GM19025 (cell line): Measurements from ENCODE around the gene YBX2.

Experiments
- ATAC-seq: cut with Tn5 transposase; IDR thresholded peaks from one replicate; pipeline ENCODE4 v1.9.1; 2021; ENCODE audit warnings: mild to moderate bottlenecking, low read depth, moderate library complexity; ENCODE audit not compliant: unreplicated experiment

Gene YBX2

GRCh38 chr17:7323731-7324437, 29.4 kb upstream of the YBX2 start:
- ATAC-seq, result no peak

- ATAC-seq, result no peak
Measured at GRCh38 chr17:7322520-7323194, 28.2 kb upstream of the YBX2 start.

GRCh38 chr17:7321466-7321865, 27.0 kb upstream of the YBX2 start:
- no peak for ATAC-seq

- ATAC-seq, result no peak
Measured at GRCh38 chr17:7318121-7318860, 23.9 kb upstream of the YBX2 start.

- ATAC-seq, result no peak
Measured at GRCh38 chr17:7317161-7317803, 22.8 kb upstream of the YBX2 start.

GRCh38 chr17:7315570-7316235, 21.3 kb upstream of the YBX2 start:
- ATAC-seq, result no peak

DNA sequence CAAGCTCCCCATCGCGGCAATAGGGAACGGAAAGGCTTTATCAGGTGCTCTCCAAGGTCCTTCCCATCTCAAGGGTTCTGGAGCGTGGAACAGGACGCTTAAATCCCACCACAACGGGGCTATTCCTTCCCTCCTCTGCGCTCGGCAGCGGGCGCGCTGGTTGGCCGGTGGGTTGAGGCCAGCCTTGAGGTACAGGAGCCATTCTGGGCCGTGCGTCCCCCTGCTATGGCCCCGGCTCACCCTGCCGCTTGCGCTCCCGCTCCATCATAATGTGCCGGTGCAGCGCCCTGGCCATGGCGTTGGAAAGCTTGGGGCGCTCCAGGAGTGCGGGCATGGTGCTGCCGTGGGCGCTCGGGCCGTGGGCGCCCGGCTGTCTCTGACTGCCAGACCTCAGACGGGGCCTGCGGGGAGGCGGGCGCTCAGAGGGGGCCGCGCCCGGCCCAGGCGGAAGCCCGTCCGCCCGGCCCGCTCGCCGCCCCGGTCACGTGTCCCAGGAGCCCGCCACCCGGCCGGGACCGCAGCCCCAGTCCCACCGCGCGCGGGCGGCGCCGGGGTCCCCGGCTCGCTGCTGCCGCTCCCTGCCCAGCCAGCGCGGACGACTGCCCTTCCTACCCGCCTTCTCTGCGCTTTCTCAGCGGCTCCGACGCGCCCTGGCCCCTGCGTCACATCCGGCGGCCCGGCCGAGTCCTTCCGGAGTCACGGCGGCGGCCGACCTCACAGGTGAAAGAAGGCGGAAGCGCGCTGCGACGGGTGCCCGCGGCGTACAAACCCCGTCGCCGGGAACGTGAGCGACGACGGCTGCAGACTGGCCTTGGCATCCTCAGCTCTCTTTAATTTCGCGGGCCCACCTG, 20.5 kb upstream of the YBX2 start, which contains the start of gene GPS2:
GPS2 (minus strand) TSS at position 642 of the 851 bp plus-strand sequence; CDS start at position 334, 308 bp downstream.
- ATAC-seq, result peak; percentile 83

DNA sequence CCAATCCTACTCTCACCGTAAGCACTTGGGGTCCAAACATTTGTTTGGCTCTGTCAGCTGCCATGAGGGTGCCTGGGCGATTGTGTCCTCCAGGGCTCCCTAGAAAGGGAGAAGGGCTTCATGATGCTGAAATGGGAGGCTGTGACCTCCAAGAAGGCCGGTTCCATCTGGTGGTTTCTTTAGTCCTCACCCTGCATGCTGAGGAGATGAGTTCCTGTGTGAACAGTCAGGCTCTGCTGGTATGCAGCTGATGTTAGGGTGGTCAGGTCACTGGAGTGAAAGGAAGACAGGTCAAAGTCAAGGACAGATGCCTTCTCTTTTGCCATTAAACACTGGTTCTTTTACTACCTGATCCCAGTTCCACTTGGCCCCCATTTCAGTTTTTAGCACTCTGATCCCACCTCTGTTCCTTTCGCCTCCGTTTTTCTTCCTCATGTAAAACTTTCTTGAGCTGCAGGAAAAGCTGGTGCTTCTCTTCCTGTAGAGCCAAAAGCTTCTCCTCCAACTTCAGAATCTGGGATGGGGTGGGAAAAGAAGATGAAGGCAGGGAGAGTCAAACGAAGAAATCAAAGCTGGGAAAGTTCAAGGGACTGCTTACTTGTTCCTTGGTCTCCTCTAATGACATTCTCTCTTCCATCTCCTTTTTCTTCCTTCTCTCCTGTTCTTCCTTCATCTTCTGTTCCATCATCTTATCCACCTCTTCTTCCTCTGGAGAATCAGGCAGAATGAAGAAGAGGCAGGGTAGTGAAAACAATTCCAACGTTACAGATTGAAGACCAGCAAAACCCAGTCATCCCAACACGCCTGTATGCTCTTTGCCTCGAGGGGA, 19.7 kb upstream of the YBX2 start:
- ATAC-seq, result no peak

DNA sequence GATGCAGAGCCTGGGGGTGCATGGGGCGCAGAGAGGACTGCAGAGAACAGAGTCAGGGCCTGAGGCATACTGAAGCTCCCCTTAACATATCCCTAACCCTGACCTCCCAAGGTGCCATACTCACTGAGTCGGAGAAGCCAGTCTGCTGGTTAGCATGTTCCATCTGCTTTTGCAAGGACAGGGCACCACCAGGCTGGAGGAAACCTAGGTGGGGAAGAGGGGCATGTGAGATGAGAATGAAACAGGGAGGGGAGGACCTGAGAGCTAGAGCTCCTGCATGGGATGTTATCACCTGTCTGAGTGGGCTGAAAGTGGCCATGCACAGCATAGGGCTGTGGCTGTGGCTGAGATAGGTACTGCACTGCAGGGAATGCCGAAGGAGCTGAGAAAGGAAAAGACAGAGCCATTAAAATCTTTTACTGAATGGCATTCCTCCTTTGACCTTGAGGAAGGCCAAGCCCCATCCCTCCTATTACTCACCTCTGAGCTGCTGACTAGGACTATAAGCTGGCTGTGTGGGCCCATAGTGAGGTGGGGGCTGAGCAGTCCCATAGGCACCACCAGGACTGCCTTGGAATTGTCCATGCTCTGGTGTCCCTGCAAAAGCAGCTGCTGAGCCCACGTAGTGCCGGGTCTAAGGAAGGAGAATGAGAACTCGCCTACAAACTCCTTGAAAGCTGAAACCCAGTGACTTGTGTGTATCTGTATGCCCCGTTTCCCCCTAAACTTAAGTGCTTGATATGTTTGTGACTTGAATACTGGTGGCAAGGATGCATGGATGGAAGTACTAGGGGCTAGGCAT, 18.9 kb upstream of the YBX2 start:
- ATAC-seq, result no peak

DNA sequence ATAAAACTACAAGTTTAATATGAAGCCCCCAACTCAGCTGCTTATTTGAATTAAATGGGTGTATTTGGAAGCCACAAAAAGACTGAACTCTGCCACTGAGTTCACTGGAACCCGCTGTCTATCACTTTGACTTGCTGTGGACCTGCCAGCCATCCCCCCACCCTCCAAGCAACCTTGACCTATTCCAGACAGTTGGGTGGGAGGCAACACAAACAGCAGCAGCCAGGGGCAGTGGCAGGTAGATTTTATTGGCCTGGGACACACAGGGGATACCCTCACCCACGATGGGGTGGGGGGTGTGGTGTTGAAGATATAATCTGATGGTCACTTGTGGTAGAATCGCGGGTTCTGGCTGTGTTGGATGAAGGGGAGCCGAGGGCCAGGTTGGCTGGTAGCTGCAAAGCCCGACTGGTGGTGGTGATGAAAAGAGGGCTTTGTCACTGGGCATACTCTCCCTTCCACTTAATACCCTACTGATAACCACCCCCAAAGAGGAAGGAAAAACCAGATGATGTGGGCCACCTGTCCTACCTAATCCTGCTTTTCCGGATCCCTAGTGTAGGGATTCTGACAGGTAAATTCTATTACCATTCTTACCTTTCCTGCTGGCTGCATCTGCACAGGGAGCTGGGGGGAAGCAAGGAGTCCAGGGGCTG, 18.1 kb upstream of the YBX2 start:
- ATAC-seq, result no peak

- ATAC-seq, result no peak
Measured at GRCh38 chr17:7311110-7311705, 16.8 kb upstream of the YBX2 start.

DNA sequence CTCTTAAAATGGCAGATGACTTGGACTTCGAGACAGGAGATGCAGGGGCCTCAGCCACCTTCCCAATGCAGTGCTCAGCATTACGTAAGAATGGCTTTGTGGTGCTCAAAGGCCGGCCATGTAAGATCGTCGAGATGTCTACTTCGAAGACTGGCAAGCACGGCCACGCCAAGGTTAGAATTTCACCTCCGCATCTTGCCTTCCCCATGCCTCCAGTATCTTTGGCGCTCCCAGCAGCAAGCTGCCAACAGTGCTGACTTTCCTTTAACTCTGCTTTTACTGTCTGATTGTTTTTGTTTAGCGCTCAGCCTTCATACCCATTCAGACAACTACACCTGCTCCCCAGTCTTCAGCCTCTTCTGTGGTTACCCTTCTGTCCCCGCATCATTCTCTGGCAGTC, 15.2 kb upstream of the YBX2 start:
- no peak for ATAC-seq

DNA sequence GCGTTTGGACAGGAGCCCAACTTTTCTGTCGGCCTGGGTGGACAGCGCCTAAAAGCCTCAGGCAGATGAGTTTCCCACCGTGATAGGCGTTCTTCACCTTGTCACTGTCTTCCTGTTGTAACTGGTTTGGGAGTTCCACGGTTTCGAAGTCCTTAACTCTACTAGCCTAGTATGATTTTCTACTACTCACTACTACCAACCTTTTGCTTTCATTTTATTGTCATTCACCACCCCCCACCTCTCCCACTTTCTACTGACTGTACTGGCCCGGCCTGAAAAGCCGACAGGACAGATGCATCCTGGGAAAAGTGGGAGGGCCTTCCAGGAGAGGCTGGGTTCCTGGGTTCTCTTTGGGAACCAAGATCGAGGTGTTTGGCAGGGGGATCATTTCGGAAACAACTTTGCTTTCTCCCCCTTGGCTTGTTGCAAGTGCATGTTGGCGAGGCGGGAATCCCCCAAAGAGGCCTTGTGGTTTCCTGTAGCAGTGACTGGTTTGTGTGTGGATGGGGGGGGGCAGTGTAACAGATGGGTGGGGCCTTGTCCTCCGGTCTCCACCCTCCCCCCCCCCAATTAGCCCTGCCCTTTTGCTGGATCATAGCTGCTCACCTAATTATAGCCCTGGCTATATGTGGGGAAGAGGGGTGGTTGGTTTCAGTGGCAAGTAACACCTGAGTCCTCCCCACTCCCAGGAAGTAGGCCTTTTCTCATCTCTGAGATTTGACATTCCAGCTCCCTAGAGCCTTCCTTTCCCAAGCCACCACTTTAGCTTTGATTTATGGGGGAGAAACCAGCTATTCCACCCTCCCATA, 14.4 kb upstream of the YBX2 start:
- no peak for ATAC-seq

GRCh38 chr17:7307686-7308624, 13.5 kb upstream of the YBX2 start:
- peak; percentile 3 for ATAC-seq
